ENCODE results near the gene GALT.

GRCh38 chr9:34693560-34693959 lies 47.1 kb downstream of the GALT start:
- TF ChIP-seq CTCF (IDR thresholded peaks at IDR 0.05) (no peak), POLR2A (IDR thresholded peaks at IDR 0.05) (no peak)
